HG03521 (cell line): ENCODE measurements around the gene ZSWIM8.

ENCODE experiments used
- ATAC-seq: cut with Tn5 transposase; IDR thresholded peaks from one replicate; pipeline ENCODE4 v1.9.1; 2021; ENCODE audit warnings: mild to moderate bottlenecking, moderate library complexity; ENCODE audit not compliant: unreplicated experiment

Gene ZSWIM8

GRCh38 chr10:73840403-73841060 is 55.1 kb downstream of the ZSWIM8 start:
- ATAC-seq: no peak

DNA sequence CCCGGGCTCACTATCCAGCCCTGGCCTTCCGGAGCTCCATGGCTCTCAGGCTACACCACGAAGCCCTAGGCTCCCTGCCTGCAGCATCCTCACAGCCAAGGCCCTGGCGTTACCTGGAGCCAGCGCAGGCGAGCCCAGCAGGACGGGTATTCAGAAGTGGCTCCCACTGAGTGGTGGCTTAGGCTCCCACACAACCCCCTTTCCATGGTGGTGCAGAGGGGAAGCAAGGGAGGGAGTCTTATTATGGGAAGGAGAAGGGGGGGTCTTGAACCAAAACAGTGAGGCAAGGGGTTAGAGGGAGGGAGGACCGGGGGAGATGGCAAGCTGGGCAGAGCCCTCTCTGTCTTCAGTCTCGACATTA is 55.6 kb downstream of the ZSWIM8 start:
- ATAC-seq: no peak

DNA sequence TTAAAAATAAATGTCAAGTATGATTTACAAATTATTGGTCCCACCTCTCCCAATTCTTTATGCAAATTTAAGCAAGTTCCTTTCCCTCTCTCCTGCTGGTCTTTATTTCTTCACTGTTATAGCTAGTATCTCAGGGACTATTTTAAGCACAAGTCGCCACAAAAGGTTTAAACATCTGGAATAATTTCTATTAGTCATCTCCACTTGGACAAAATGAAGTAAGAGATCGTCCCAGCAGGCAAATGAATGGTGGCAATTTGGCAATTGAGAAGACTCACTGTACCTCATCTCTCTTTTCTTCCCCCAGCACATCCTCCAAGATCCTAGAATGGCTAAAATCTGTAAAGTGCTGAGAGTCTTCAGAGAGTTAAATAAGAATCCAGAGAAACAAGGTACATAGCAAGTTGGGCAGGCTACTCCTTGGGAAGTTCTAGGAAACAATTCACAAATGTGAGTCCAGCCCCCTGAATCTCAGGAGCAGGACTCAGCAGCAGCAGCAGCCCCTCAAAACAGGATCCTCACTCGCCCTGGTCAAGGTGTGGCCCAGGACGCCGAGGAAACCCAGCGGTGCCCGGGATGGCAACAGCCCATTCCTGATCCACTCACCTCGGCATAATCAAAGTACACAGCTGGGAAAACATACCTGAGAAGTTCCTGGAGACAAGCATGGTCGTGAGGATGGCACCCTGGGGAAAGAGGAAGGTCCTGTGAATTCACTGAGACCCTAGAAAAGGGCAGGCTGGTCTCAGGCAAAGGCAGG is 56.3 kb downstream of the ZSWIM8 start:
- ATAC-seq: no peak

DNA sequence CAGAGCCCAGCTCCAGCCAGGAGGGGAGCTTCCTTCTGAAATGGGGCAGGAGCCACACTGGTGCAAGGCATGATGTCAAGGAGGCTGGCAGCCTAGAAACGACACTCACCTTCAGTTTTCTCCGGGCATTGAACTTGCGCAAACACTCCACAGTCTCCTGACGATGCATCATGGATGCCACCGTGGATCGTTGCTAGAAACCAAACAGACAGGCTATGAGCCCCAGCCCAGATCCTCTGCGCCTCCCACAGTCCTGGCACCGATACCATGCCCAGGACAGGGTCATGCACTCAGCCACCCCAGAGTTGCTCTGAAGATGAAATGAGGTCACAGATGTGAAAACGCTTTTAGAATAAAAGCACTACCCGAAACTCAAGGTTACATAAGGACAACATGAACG is 56.9 kb downstream of the ZSWIM8 start:
- no peak for ATAC-seq

- ATAC-seq: no peak
Measured at GRCh38 chr10:73843261-73843660, 57.9 kb downstream of the ZSWIM8 start.

- no peak for ATAC-seq
Measured at GRCh38 chr10:73847031-73847430, 61.6 kb downstream of the ZSWIM8 start.

DNA sequence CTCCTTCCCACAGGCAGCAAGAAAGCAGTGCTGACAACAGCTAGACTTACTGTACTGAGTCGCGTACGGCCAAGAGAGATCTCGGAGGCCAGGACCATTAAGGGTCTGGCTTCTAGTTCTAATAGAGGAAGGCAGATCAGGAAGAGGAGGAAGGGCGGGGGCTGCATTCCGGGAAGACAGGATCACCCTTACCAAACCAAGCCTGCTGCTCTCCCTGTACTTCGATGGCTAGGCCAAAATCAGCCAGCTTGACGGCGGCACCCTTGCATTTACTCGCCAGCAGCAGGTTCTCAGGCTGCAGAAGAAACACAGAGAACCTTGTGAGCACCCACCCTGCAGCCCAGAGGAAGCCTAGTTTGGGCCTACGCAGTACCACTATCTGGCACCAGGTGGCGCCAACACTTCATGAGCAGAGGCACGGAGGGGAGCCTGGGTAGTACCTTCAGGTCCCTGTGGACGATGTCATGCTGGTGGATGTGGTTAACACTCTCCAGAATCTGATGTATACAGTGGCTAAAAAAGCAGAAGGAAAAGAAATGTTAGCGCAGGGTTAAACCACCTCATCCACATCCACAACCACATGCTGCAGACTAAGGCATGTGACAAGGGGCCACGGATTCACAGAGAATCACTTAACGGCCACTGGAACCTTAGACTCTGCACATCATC is 63.5 kb downstream of the ZSWIM8 start:
- peak; percentile 86 for ATAC-seq

- ATAC-seq: no peak
Measured at GRCh38 chr10:73850211-73850610, 64.8 kb downstream of the ZSWIM8 start.

DNA sequence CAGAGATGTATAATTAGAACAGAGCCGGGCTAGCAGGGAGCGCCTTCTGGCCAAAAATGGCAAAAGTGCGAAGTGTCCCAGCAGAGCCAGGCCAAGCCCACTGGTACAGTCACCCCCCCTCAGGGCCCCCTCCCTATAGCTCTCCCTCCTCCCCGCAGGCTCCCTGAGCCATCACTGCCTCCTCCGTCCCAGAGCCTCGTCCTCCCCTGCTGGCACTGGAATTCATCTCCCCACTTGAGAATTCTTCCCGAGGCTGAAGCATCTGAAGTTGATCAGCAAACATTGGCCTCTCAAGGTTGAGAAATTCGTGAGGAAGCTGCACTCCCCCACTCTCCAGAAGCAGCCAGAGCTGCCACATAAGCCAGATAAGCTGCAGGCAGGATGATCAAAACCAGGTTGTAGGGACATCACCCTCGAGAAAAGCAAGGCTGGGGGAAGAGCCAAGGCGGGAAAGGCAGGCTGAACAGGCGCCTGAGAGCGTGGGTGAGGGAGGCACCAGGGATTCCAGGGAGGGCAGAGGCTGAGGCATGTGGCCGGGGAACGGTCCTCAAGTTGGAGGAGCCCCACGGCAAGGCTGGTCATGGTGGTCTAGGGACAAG is 65.6 kb downstream of the ZSWIM8 start:
- no peak for ATAC-seq
